NCI-H1436 treated with DMSO at 0.1 percent for 48 hours (cell line): ENCODE data around the gene REELD1.

ENCODE experiments used
- DNase-seq: peaks from one replicate; lab custom pipeline; 2025; lab: John Stamatoyannopoulos, UW

The REELD1 gene

GRCh38 chr4:146214238-146214637 is at the start of gene REELD1:
TSS of gene REELD1 (plus strand) at chr4:146214538. CDS start at chr4:146216953, 2,415 bp downstream.
- DNase-seq = no peak

DNA sequence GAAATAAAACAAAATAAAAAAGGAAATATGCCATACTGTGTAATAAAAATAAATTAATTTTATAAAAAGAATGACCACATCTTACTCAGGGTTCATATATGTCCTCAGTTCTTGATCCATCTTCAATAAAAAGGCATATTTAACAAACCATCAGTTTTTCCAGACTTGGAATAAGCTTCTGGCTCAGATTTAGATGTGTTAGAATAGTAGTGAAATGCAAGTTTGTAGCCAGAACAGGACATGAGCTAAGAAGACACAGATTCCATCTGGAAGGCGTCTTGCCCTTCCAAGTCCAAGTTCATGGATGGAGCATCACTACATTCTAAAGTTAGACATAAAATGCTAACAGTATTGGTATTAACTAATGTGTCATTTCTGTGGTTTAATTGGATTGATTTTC is 49.1 kb upstream of the REELD1 start:
- no peak for DNase-seq

DNA sequence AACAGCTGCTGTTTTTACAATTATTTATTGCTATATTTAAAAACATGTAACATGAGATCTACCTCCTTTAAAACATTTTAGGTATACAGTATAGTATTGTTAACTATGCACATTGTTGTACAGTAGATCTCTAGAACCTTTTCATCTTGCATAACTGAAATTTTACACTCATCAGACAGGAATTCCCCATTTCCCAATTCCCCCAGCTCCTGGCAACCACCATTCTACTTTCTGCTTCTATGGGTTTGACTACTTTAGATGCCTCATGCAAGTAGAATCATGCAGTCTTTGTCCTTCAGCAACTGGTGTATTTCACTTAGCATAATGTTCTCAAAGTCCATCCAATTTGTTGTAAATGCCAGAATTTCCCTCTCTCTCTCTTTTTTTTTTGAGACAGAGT is 48.5 kb upstream of the REELD1 start:
- no peak for DNase-seq

- no peak for DNase-seq
Observed at GRCh38 chr4:146170149-146170548, 44.2 kb upstream of the REELD1 start.

- DNase-seq = peak; percentile 41
Observed at GRCh38 chr4:146175541-146176453, 38.5 kb upstream of the REELD1 start, which contains the start of gene LSM6. TSS of gene LSM6 (plus strand) at chr4:146175718. CDS start at chr4:146182922, 7,204 bp downstream.

- no peak for DNase-seq
Observed at GRCh38 chr4:146176891-146177290, 37.4 kb upstream of the REELD1 start.

GRCh38 chr4:146178126-146178525 is 36.2 kb upstream of the REELD1 start:
- no peak for DNase-seq

DNA sequence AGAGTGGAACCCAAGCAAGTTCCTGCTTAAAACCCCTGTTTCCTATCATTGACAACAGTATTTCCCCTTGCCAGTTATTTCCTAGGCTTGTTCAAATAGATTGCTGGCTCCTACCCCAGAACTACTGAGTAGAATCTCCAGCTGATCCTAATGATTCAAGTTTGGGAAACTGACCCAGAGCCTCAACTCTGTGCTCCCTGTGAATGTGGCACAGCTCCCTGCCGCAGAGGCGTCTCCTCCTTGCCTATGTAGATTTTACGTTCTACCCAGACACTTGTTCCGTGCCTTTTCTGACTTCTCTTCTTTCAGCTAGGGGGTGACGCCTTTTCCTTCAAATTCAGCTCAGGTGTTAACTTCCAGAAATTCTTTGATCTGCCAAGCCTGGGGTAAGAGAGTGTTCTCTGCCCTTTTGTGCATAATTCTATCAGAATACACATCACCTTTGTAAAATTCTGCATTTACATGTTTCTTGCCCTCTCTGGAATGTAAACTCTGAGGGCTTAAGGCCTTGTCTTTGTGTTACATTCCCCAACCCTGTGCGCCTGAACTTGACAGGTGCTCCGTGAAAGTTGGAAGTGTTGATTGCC is 34.5 kb upstream of the REELD1 start:
- no peak for DNase-seq

GRCh38 chr4:146182443-146182842 is 31.9 kb upstream of the REELD1 start:
- DNase-seq = no peak

- DNase-seq = no peak
Observed at GRCh38 chr4:146183209-146183608, 31.1 kb upstream of the REELD1 start.

DNA sequence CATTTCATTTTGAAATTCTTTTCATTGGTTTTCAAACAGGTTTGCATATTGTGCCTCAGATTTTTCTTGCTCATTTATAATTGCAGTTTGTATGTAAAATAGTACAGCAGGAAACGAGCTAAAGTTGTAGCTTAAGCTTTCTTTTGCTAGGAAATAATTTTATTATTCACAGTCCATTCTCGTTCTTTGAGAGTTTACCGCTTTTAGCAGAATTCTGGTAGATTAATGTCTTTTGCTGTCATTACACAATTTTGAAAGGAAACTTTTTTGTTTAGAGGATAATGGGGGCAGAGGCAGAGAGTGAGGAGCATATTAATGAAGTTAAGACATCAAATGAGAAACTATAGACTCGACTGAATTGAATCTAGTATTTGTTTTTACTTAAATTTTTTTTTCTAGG is 28.3 kb upstream of the REELD1 start:
- DNase-seq = no peak

- no peak for DNase-seq
Observed at GRCh38 chr4:146186596-146186995, 27.7 kb upstream of the REELD1 start.

DNA sequence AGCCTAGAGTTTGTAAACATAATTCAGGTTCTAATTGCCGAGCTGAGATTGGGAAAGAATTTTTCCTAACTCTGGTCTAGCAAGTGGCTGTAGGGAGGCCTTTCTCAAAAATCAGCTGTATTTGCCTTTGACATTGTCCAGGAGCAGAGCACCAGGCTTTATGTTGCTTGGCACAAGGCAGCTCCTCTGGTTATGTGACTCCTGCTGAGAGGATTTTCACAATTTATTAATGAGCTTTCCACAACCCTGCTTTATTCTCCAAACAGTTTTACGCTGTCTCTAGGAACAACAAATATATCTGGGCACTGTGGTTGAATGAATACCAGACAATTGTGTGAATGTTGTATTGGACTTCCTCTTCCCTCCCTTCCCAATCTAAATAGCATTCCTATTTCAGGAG is 23.9 kb upstream of the REELD1 start:
- DNase-seq = no peak

DNA sequence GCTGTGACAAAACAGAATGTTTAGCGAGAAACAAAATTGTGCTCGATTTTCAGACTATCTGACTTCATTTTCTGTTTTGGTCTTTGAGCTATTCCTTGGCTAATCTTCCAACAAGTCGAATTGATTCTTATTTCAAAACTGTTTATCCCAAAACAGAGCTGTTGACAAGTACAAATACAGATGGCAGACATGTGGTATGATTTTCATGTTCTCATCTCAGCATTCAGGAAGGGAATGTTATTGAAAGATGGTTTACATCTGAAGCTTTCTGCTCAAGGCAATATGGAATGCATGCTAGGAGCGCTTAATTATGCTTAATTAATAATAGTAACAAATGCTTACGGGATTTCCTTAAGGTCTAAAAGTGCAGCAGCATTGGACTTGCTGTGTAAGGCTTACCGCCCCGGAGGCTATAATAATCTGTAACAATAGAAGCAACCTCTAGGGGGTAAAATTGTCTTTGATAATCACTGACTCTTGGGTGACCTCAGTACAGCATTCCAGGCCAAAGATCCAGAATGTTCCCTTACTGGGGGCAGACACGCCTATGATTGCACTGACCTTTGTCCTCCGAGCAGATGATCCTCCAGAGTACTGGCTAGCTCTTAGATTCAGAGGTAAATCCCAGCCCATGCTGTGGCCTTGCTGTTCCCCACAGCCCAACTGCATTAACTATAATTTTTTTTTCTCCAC is 22.4 kb upstream of the REELD1 start:
- no peak for DNase-seq

DNA sequence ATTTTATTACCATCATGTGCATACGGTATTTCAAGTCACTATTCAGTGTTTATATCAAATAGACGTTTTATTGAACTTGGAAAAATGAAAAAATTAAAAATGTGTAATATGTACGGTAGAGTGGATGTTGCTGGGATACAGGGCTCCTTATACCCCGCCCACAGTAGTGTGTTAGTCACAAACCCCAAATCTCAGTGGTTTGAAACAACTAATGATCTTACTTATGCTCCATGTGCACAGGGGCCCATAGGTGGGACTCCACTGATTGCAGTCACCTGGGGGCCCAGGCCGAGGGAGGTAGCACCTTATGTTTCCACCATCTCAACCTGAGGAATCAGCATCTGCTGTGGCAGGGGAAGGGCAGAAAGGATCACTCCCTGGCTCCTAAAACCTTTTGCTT is 20.7 kb upstream of the REELD1 start:
- DNase-seq = no peak

DNA sequence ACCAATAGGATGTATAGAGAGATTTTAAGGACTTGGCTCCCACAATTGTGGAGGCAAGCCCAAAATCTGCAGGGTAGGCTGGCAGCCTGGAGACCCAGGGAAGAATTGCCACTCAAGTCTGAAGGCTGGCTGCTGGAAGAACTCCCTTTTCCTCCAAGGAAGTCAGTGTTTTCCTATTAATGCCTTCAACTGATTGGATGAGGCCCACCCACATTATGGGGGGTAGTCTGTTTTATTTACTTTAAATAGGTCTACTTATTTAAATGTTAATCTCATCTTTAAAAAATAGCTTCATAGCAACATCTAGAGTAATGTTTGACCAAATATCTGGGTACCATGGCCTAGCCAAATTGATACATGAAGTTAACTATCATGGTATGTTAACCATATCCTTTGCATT is 20.1 kb upstream of the REELD1 start:
- DNase-seq = no peak

DNA sequence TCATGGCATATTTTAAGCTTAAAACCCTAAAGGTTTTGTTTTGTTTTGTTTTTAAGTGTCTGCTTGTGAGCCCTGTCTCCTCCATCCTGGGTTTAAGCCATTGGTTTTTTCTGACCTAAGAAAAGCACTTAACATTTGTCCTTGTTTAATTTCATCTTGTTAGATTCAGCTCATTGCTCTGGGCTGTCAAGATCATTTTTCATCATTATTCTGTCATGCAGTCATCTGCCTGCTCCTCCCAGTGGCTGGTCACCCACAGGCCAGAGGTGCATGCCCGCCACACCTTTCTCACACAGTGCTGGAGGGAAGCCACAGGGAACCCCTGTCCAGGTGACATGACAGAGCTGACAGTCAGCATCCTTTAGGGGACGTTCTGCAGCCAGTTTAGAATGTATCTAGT is 11.7 kb upstream of the REELD1 start:
- no peak for DNase-seq

DNA sequence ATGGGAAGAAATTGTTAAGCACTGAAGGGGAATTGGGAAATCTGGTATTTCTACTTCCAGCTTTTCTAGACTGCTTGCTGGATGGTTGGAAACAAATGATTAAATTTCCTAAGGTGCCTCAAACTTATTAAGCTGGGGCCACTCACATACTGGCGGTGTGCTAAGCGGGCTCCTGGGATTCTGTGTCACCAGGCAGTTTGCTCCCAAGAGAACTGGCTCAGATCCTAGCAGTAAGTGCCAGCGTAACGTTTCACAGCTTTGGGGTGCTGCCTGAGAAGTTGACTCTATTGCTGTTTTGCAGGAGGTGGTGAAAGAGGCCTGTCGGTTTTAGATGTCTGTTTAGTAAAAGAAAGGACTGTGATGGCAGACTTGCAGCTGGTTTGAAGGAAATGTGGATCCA is 6.9 kb upstream of the REELD1 start:
- DNase-seq = no peak

DNA sequence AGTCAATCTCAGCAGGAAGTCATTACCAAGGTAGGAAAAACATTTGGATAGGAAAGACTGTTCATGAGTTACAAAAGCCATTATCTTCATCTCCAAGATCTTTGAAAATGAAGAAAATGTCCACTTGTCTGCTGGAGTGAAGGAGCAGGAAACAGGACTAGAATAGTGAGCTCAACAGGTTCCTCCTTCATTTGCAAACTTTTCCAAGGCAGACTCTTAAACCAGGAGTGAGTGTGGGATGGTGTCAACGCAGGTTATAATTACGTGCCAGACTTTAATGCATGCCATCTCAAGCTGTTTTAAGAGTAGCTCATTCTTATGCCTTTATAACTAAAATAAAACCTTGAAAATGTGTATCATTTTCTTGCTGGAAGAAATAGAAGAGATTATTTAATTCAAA is 3.4 kb upstream of the REELD1 start:
- no peak for DNase-seq

- DNase-seq = no peak
Observed at GRCh38 chr4:146211440-146211839, 2.9 kb upstream of the REELD1 start.

- DNase-seq = no peak
Observed at GRCh38 chr4:146212781-146213180, 1.6 kb upstream of the REELD1 start.

DNA sequence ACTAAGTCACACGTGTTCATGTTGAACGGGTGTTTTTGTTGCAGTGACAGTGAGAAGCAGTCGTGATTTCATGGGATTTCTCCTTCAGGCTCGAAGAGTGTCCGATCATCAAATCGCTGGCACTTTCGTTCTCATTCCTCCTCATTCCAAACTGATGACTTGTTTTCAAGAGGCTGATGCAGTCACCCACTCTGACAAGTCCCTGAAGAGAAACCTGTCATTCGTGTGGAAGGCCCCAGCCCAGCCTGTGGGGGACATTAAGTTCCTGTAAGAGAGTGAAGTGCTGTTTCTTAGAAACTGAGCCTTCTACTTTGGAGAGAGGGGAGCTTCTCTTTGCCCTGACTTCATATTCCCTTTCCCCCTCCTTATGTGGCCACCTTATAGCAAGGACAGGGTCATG is 8.0 kb downstream of the REELD1 start:
- DNase-seq = no peak
